Fibroblast of pulmonary artery (primary cell): ENCODE measurements around the gene ZBTB45.
A peak's percentile ranks its signal among the peaks of the same experiment; 100 is the strongest.
"Not testable (repeated sequence)": the region's sequence is repeated elsewhere in the genome, so short reads cannot be mapped to it uniquely, and the experiment has no call there.

Experiments
- DNase-seq: peaks from one replicate; pipeline ENCODE4 v3.0.0-alpha.2; 2010; ENCODE audit warnings: low read depth
- H3K4me3 ChIP-seq: replicated peaks from 2 replicates; pipeline ENCODE4 v1.5.1; 2011; ENCODE audit warnings: low read depth, mild to moderate bottlenecking, control low read depth, low read length, moderate library complexity
- CTCF ChIP-seq: IDR thresholded peaks from 2 replicates; pipeline ENCODE4 v1.5.1; 2011; ENCODE audit warnings: mild to moderate bottlenecking, control low read depth, low read length, inconsistent platforms; ENCODE audit errors: missing control alignments

The ZBTB45 gene

GRCh38 chr19:58511353-58512208 is 8.0 kb downstream of the ZBTB45 start, which contains the start of gene SLC27A5:
Gene SLC27A5 (minus strand): TSS chr19:58511992. CDS start chr19:58511955, 37 bp downstream.
- TF ChIP-seq CTCF = no peak
- no peak for DNase-seq
- no peak within 1 kb of the TSS for H3K4me3 ChIP-seq

- no peak for TF ChIP-seq CTCF
- DNase-seq = no peak
- H3K4me3 ChIP-seq = no peak overlapping the region
Measured at GRCh38 chr19:58510084-58510862, 9.3 kb downstream of the ZBTB45 start.

GRCh38 chr19:58509731-58510083 is 9.9 kb downstream of the ZBTB45 start:
- no peak for TF ChIP-seq CTCF
- DNase-seq = no peak
- H3K4me3 ChIP-seq = no peak overlapping the region

- not testable (repeated sequence) for H3K4me3 ChIP-seq, DNase-seq
Measured at GRCh38 chr19:58507602-58508223, 11.9 kb downstream of the ZBTB45 start.

- peak overlapping the region; percentile 75 for H3K4me3 ChIP-seq
- no peak for DNase-seq
- no peak for TF ChIP-seq CTCF
Measured at GRCh38 chr19:58500242-58500641, 19.4 kb downstream of the ZBTB45 start.

GRCh38 chr19:58499021-58499927 is 20.3 kb downstream of the ZBTB45 start:
- DNase-seq = peak; percentile 99
- TF ChIP-seq CTCF = peak; percentile 47
- peak overlapping the region; percentile 75 for H3K4me3 ChIP-seq
